Cardiac fibroblast (primary cell): ENCODE data around the gene PARP2.

Experiments used
- DNase-seq, 2 donors: peaks; one replicate each; pipeline versions ENCODE4 v3.0.0 to v3.0.0-alpha.2; 2010; ENCODE audit warnings: low read depth in 2 of 2
- H3K4me3 ChIP-seq, 2 donors: replicated peaks in 1 of 2; 1 replicate in 1 of 2; 2 replicates in 1 of 2; pipeline ENCODE4 v1.5.1; 2011; ENCODE audit warnings: low read depth in 2 of 2, low read length in 2 of 2, mild to moderate bottlenecking in 2 of 2, moderate library complexity in 1 of 2
- TF ChIP-seq, protein P1 (sequence below): IDR thresholded peaks from one replicate; pipeline ENCODE4 v1.5.1; 2011; ENCODE audit warnings: low read depth, mild to moderate bottlenecking, low read length, inconsistent platforms

The PARP2 gene

GRCh38 chr14:20365928-20366327 lies 22.5 kb downstream of the PARP2 start:
- H3K4me3 ChIP-seq, result no peak overlapping the region
- no peak for DNase-seq
- TF ChIP-seq, protein P1, sequence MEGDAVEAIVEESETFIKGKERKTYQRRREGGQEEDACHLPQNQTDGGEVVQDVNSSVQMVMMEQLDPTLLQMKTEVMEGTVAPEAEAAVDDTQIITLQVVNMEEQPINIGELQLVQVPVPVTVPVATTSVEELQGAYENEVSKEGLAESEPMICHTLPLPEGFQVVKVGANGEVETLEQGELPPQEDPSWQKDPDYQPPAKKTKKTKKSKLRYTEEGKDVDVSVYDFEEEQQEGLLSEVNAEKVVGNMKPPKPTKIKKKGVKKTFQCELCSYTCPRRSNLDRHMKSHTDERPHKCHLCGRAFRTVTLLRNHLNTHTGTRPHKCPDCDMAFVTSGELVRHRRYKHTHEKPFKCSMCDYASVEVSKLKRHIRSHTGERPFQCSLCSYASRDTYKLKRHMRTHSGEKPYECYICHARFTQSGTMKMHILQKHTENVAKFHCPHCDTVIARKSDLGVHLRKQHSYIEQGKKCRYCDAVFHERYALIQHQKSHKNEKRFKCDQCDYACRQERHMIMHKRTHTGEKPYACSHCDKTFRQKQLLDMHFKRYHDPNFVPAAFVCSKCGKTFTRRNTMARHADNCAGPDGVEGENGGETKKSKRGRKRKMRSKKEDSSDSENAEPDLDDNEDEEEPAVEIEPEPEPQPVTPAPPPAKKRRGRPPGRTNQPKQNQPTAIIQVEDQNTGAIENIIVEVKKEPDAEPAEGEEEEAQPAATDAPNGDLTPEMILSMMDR, result no peak

DNA sequence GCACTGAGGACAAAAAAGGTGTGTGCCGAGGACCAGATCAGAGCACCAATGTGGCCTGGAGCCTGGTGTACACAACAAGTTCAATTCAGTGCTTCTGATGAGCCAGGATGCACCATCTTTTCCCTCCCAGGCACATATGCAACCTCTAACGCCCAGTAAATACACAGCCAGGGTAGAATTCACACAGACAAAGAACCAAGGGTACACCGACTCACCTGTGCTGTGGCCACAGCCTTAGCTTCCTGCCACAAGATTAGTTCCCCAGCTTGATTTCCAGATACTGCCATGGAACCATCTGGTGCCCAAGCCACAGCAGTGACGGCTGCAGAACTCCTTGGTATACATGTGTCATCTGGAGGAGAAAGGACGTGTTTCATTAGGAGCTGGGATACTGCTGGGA lies 29.4 kb downstream of the PARP2 start:
- no peak for DNase-seq
- H3K4me3 ChIP-seq, result no peak overlapping the region
- TF ChIP-seq, protein P1, result no peak

DNA sequence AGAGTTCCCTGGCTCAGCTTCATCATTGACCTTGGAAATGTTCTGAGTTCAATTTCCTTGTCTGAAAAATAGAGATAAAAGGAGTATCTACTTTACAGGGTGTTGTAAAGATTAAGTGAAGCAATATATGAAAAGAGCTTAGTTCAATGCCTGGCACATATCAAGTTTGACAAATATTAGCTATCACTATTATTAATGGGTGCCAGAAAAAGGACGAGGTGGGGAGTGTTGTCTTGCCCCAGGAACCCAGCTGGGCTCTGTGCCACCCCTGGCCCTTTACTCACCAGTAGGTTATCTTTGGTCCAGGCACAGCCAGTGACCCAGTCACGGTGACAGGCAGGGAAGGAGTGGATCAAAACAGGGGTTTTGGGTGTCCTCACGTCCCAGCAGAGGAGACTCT lies 32.0 kb downstream of the PARP2 start:
- TF ChIP-seq, protein P1, result no peak
- DNase-seq, result no peak

GRCh38 chr14:20376071-20376588 lies 32.7 kb downstream of the PARP2 start:
- no peak for DNase-seq
- TF ChIP-seq, protein P1, result no peak
- H3K4me3 ChIP-seq, result no peak overlapping the region

More for the DNA sequence above, 32.0 kb downstream of the PARP2 start:
- no peak overlapping the region for H3K4me3 ChIP-seq

DNA sequence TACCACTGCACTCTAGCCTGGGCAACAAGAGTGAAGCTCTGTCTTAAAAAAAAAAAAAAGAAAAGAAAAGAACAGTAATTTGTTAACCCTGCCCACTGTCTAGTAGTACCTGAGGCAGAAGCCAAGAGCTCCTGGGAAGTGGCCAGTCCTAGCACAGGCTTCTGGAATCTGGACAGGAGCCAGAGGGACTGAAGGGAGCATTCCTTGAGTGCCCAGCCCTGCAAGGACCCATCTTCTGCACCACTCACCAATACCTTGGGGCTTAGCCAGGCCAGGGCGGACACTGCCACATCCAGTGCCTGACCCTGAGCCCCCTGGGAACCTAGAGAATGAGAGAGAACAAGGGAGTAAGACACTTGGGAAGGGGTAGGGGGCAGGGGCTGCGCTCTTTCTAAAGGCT lies 33.7 kb downstream of the PARP2 start:
- peak in 1 of 2 donors; percentile 8 for DNase-seq

DNA sequence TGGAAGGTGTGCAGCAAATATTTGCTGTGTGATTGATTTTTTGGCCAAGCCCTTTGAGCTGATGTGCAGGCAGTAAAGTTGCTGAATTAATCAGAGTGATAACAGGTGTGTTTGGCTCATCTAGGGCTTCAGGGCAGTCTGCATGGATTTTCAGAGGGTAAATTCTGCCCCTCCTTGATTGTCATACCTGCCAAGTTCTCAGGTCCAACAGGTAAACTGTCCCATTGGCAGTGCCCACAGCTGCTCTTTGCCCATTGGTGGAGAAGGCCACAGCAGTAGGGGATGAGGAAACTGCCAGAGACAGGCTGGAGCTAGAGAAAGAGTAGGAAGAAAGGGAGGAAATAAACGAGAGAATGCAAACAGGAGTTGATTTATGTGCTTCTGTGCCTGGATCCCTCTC lies 36.3 kb downstream of the PARP2 start:
- H3K4me3 ChIP-seq, result no peak overlapping the region
- TF ChIP-seq, protein P1, result no peak
- no peak for DNase-seq

More for the DNA sequence above, 33.7 kb downstream of the PARP2 start:
- TF ChIP-seq, protein P1, result no peak
- H3K4me3 ChIP-seq, result no peak overlapping the region

GRCh38 chr14:20380681-20381080 lies 37.2 kb downstream of the PARP2 start:
- no peak overlapping the region for H3K4me3 ChIP-seq
- no peak for DNase-seq
- TF ChIP-seq, protein P1, result no peak
